HepG2 (cell line): ENCODE measurements around the gene FUT6. TPM values are rescaled to one million over a fixed set of nuclear protein-coding genes. Genes with fewer than 3 reads are reported as not detected.

ENCODE experiments used
- AGO1 ChIP-seq: fragments of 200-400 bp; formaldehyde crosslinking; IDR thresholded peaks from 2 replicates; pipeline ENCODE4 v1.6.1; 2017; ENCODE audit warnings: mild to moderate bottlenecking, low read depth, low read length, moderate library complexity; ENCODE audit not compliant: poor library complexity, severe bottlenecking
- AHR ChIP-seq: IDR thresholded peaks from 2 replicates; pipeline ENCODE4 v1.6.1; 2018; ENCODE audit warnings: missing genetic modification reagents, missing compliant biosample characterization
- CCDC6 ChIP-seq: sonication (generic); formaldehyde crosslinking; IDR thresholded peaks from 2 replicates; pipeline ENCODE4 v1.8.1; 2022; ENCODE audit warnings: mild to moderate bottlenecking, missing genetic modification reagents, moderate library complexity
- KAT8 ChIP-seq: IDR thresholded peaks from 2 replicates; pipeline ENCODE4 v1.6.1; 2016; ENCODE audit warnings: missing genetic modification reagents, missing compliant biosample characterization
- MXI1 ChIP-seq: IDR thresholded peaks from 3 replicates; pipeline ENCODE4 v1.6.1; 2012; ENCODE audit warnings: low read depth, low read length, inconsistent platforms, borderline replicate concordance
- RBFOX2 ChIP-seq: fragments of 200-400 bp; formaldehyde crosslinking; IDR thresholded peaks from 2 replicates; pipeline ENCODE4 v1.6.1; 2017; ENCODE audit warnings: low read depth, mild to moderate bottlenecking, low read length
- SALL1 ChIP-seq: sonication (generic); formaldehyde crosslinking; IDR thresholded peaks from 2 replicates; pipeline ENCODE4 v1.8.0; 2022; ENCODE audit warnings: mild to moderate bottlenecking, missing genetic modification reagents
- ZFY ChIP-seq: sonication (generic); formaldehyde crosslinking; IDR thresholded peaks from 2 replicates; pipeline ENCODE4 v1.4.0; 2020; ENCODE audit warnings: missing genetic modification reagents
- ZNF3 ChIP-seq: IDR thresholded peaks from 2 replicates; pipeline ENCODE4 v1.7.0; 2017; ENCODE audit warnings: inconsistent platforms
- ZNF550 ChIP-seq: sonication (generic); formaldehyde crosslinking; IDR thresholded peaks from 2 replicates; pipeline ENCODE4 v1.4.0; 2020; ENCODE audit warnings: mild to moderate bottlenecking, missing genetic modification reagents, borderline replicate concordance
- ZNF614 ChIP-seq: IDR thresholded peaks from 2 replicates; pipeline ENCODE4 v1.6.1; 2018; ENCODE audit warnings: missing biosample characterization, missing genetic modification reagents, inconsistent platforms, borderline replicate concordance
- ZNF891 ChIP-seq: sonication (generic); formaldehyde crosslinking; IDR thresholded peaks from 2 replicates; pipeline ENCODE4 v1.5.0; 2020; ENCODE audit warnings: mild to moderate bottlenecking, missing genetic modification reagents
- polyA plus RNA-seq, 8 experiments: library from polyadenylated mRNA; depleted of rRNA in 3 of 8; stranded (reverse) in 7 of 8; unstranded in 1 of 8; fragments of >200 nt; fragmentation: Illumina TruSeq in 4 of 8; extraction: Trizol in 4 of 8; gene quantifications; 2 replicates each; pipeline versions ENCODE4 v1.2.1 to v1.2.3, GENCODE V29; 2011 to 2016; ENCODE audit warnings: low read depth in 4 of 8, missing spikeins in 1 of 8, mixed read lengths in 1 of 8; ENCODE audit not compliant: insufficient read depth in 1 of 8
- total RNA-seq, 5 experiments: library from RNA; depleted of rRNA; stranded (reverse); fragments of >200 nt; fragmentation: Illumina TruSeq; extraction: Trizol; gene quantifications; 2 replicates each; pipeline ENCODE4 v1.2.3, GENCODE V29; 2016; ENCODE audit warnings: low read depth in 1 of 5
- TF ChIP-seq, protein P1 (sequence below): IDR thresholded peaks from 2 replicates; pipeline ENCODE4 v1.6.1; 2018; ENCODE audit warnings: missing genetic modification reagents
- TF ChIP-seq, protein P2 (sequence below): sonication (generic); formaldehyde crosslinking; IDR thresholded peaks from 2 replicates; pipeline ENCODE4 v1.4.0; 2020; ENCODE audit warnings: missing genetic modification reagents
- TF ChIP-seq, protein P3 (sequence below), 2 experiments: sonication (generic) in 1 of 2; formaldehyde crosslinking in 1 of 2; IDR thresholded peaks; 2 replicates each; pipeline versions ENCODE4 v1.4.0 to v1.6.1; 2016 to 2020; ENCODE audit warnings: borderline replicate concordance in 1 of 2, low read depth in 1 of 2, mild to moderate bottlenecking in 1 of 2, missing genetic modification reagents in 1 of 2
- TF ChIP-seq, protein P4 (sequence below): sonication (generic); formaldehyde crosslinking; IDR thresholded peaks from 2 replicates; pipeline ENCODE4 v1.4.0; 2020; ENCODE audit warnings: mild to moderate bottlenecking, missing genetic modification reagents

FUT6 gene
- total and polyA plus RNA-seq, 2 of the 13 experiments (the other 11 are each of a cell fraction or from before 2014, with no cell fraction given): 8.2 to 27.7 TPM

DNA sequence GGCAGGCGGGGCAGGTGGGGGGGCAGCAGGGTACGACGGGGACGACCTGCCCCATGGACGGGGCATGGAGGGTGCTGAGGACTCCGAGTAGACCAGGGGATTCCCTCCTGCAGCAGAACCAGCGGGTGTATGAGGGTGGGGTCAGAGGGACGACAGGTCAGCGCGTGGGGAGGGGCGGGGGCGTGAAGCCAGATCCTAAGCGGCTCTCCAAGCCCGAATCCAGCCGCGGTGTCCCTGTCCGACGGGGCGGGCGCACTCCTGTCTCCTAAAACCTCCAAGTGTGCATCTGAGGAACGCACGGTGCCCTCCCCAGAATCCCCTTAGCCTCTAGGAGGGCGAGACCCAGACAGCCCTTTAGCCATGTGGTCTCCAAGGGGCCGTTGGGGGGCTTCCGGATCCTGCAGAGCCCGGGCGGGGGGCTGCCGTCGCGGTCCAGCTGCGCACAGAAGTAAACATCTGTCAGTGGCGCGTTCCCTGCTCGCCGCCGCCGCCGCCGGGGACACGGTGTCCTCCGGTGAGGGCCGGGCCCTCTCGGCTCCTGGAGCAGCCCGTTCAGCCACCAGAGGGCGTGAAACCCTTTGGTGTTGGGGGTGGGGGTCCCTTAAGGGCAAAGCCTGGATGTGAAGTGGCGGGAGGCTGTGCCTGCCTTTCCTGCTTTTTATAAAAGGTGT, 33.9 kb downstream of the FUT6 start (continued):
- TF ChIP-seq, protein P1, sequence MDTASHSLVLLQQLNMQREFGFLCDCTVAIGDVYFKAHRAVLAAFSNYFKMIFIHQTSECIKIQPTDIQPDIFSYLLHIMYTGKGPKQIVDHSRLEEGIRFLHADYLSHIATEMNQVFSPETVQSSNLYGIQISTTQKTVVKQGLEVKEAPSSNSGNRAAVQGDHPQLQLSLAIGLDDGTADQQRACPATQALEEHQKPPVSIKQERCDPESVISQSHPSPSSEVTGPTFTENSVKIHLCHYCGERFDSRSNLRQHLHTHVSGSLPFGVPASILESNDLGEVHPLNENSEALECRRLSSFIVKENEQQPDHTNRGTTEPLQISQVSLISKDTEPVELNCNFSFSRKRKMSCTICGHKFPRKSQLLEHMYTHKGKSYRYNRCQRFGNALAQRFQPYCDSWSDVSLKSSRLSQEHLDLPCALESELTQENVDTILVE (CRISPR knock-in tag): peak; percentile 63; the same call in 1 of the 2 replicates
- TF ChIP-seq AHR (0 out of 2 replicates have a peak, but pooled peaks have one; percentile 31), SALL1 (CRISPR knock-in tag) (peak; percentile 59; the same call in 1 of the 2 replicates), KAT8 (CRISPR knock-in tag) (peak; percentile 39; the same call in 1 of the 2 replicates), ZNF614 (CRISPR knock-in tag) (no peak), AGO1 (peak; percentile 80), RBFOX2 (0 out of 2 replicates have a peak, but pooled peaks have one; percentile 39), MXI1 (no peak), ZNF3 (CRISPR knock-in tag) (no peak), ZNF891 (CRISPR knock-in tag) (peak; percentile 47; the same call in 1 of the 2 replicates), ZFY (CRISPR knock-in tag) (peak; percentile 62), ZNF550 (no peak), CCDC6 (CRISPR knock-in tag) (0 out of 2 replicates have a peak, but pooled peaks have one; percentile 38)
- TF ChIP-seq, protein P2, sequence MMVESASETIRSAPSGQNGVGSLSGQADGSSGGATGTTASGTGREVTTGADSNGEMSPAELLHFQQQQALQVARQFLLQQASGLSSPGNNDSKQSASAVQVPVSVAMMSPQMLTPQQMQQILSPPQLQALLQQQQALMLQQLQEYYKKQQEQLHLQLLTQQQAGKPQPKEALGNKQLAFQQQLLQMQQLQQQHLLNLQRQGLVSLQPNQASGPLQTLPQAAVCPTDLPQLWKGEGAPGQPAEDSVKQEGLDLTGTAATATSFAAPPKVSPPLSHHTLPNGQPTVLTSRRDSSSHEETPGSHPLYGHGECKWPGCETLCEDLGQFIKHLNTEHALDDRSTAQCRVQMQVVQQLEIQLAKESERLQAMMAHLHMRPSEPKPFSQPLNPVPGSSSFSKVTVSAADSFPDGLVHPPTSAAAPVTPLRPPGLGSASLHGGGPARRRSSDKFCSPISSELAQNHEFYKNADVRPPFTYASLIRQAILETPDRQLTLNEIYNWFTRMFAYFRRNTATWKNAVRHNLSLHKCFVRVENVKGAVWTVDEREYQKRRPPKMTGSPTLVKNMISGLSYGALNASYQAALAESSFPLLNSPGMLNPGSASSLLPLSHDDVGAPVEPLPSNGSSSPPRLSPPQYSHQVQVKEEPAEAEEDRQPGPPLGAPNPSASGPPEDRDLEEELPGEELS (CRISPR knock-in tag): 0 out of 2 replicates have a peak, but pooled peaks have one; percentile 16
- TF ChIP-seq, protein P3, sequence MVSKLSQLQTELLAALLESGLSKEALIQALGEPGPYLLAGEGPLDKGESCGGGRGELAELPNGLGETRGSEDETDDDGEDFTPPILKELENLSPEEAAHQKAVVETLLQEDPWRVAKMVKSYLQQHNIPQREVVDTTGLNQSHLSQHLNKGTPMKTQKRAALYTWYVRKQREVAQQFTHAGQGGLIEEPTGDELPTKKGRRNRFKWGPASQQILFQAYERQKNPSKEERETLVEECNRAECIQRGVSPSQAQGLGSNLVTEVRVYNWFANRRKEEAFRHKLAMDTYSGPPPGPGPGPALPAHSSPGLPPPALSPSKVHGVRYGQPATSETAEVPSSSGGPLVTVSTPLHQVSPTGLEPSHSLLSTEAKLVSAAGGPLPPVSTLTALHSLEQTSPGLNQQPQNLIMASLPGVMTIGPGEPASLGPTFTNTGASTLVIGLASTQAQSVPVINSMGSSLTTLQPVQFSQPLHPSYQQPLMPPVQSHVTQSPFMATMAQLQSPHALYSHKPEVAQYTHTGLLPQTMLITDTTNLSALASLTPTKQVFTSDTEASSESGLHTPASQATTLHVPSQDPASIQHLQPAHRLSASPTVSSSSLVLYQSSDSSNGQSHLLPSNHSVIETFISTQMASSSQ (IDR thresholded peaks at IDR 0.05; ENCODE audit: low read depth): no peak
- TF ChIP-seq, protein P3 (CRISPR knock-in tag; IDR thresholded peaks at IDR 0.05; ENCODE audit: borderline replicate concordance): no peak
- TF ChIP-seq, protein P4, sequence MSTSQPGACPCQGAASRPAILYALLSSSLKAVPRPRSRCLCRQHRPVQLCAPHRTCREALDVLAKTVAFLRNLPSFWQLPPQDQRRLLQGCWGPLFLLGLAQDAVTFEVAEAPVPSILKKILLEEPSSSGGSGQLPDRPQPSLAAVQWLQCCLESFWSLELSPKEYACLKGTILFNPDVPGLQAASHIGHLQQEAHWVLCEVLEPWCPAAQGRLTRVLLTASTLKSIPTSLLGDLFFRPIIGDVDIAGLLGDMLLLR (CRISPR knock-in tag): no peak; the same call in 1 of the 2 replicates
